ENCODE measurements around the gene KCNT2. TPM values are rescaled to one million over a fixed set of nuclear protein-coding genes. Genes with fewer than 3 reads are reported as not detected.
A peak's percentile ranks its signal among the peaks of the same experiment; 100 is the strongest.
"Not testable (repeated sequence)": the region's sequence is repeated elsewhere in the genome, so short reads cannot be mapped to it uniquely, and the experiment has no call there.

KCNT2 gene
- total RNA-seq, 1 donor from 2014 or later: 26.2 TPM

GRCh38 chr1:196295766-196296165 is 312.5 kb downstream of the KCNT2 start:
- Mint-ChIP-seq H3K9me3 (ENCODE audit: unreplicated experiment) (peaks cover 16% of the 10 kb centered on the region), H3K4me1 (ENCODE audit: unreplicated experiment) (peaks cover 56% of the 10 kb centered on the region), H3K4me3 (ENCODE audit: unreplicated experiment) (no peak overlapping the region), H3K36me3 (ENCODE audit: unreplicated experiment) (peaks cover 18% of the 10 kb centered on the region), H3K27ac (ENCODE audit: unreplicated experiment) (peak overlapping the region; percentile 25), H3K27me3 (ENCODE audit: unreplicated experiment) (no peaks in the 10 kb centered on the region)
- no peak for DNase-seq (ENCODE audit: extremely low spot score, unreplicated experiment)
- TF ChIP-seq CTCF (IDR thresholded peaks at IDR 0.05): no peak

- Mint-ChIP-seq H3K36me3 (ENCODE audit: unreplicated experiment) (peaks cover 46% of the 10 kb centered on the region), H3K4me3 (ENCODE audit: unreplicated experiment) (no peak overlapping the region), H3K27ac (ENCODE audit: unreplicated experiment) (no peak overlapping the region), H3K27me3 (ENCODE audit: unreplicated experiment) (no peaks in the 10 kb centered on the region), H3K4me1 (ENCODE audit: unreplicated experiment) (peaks cover 3% of the 10 kb centered on the region), H3K9me3 (ENCODE audit: unreplicated experiment) (peaks cover 2% of the 10 kb centered on the region)
- TF ChIP-seq CTCF (IDR thresholded peaks at IDR 0.05): no peak
- no peak for DNase-seq (ENCODE audit: extremely low spot score, unreplicated experiment)
Measured at GRCh38 chr1:196278816-196279215, 329.4 kb downstream of the KCNT2 start.

GRCh38 chr1:196277860-196278259 is 330.4 kb downstream of the KCNT2 start:
- Mint-ChIP-seq H3K9me3 (ENCODE audit: unreplicated experiment) (peaks cover 2% of the 10 kb centered on the region), H3K27ac (ENCODE audit: unreplicated experiment) (no peak overlapping the region), H3K36me3 (ENCODE audit: unreplicated experiment) (peaks cover 42% of the 10 kb centered on the region), H3K27me3 (ENCODE audit: unreplicated experiment) (no peaks in the 10 kb centered on the region), H3K4me1 (ENCODE audit: unreplicated experiment) (peaks cover 3% of the 10 kb centered on the region), H3K4me3 (ENCODE audit: unreplicated experiment) (no peak overlapping the region)
- DNase-seq (ENCODE audit: extremely low spot score, unreplicated experiment): no peak
- no peak for TF ChIP-seq CTCF (IDR thresholded peaks at IDR 0.05)

- no peak overlapping the region for H3K4me3 Mint-ChIP-seq (ENCODE audit: unreplicated experiment)
- H3K36me3 Mint-ChIP-seq (ENCODE audit: unreplicated experiment): peaks cover 24% of the 10 kb centered on the region
- DNase-seq (ENCODE audit: extremely low spot score, unreplicated experiment): no peak
- no peak for TF ChIP-seq CTCF (IDR thresholded peaks at IDR 0.05)
- H3K9me3 Mint-ChIP-seq (ENCODE audit: unreplicated experiment): no peaks in the 10 kb centered on the region
- no peak overlapping the region for H3K27ac Mint-ChIP-seq (ENCODE audit: unreplicated experiment)
- no peaks in the 10 kb centered on the region for H3K4me1 Mint-ChIP-seq (ENCODE audit: unreplicated experiment)
- no peaks in the 10 kb centered on the region for H3K27me3 Mint-ChIP-seq (ENCODE audit: unreplicated experiment)
Measured at GRCh38 chr1:196271212-196271947, 336.9 kb downstream of the KCNT2 start.

GRCh38 chr1:196263086-196263485 is 345.2 kb downstream of the KCNT2 start:
- not testable (repeated sequence) for H3K27me3 Mint-ChIP-seq (ENCODE audit: unreplicated experiment); H3K36me3 Mint-ChIP-seq (ENCODE audit: unreplicated experiment); DNase-seq (ENCODE audit: extremely low spot score, unreplicated experiment); H3K4me1 Mint-ChIP-seq (ENCODE audit: unreplicated experiment); H3K27ac Mint-ChIP-seq (ENCODE audit: unreplicated experiment); H3K9me3 Mint-ChIP-seq (ENCODE audit: unreplicated experiment); H3K4me3 Mint-ChIP-seq (ENCODE audit: unreplicated experiment)

Measured in osteocyte (in vitro differentiated cells).